Activated T-cell treated with anti-CD3 and anti-CD28 coated beads, Interleukin-2, amount 50 U/mL, for 48 hours (primary cell): Measurements from ENCODE around the gene MYMK.

Experiments used
- DNase-seq, 2 experiments: peaks; one replicate each; pipeline ENCODE4 v3.0.0-alpha.2; 2020

Gene MYMK

GRCh38 chr9:133533857-133534256 is 9.1 kb upstream of the MYMK start:
- no peak for DNase-seq

DNA sequence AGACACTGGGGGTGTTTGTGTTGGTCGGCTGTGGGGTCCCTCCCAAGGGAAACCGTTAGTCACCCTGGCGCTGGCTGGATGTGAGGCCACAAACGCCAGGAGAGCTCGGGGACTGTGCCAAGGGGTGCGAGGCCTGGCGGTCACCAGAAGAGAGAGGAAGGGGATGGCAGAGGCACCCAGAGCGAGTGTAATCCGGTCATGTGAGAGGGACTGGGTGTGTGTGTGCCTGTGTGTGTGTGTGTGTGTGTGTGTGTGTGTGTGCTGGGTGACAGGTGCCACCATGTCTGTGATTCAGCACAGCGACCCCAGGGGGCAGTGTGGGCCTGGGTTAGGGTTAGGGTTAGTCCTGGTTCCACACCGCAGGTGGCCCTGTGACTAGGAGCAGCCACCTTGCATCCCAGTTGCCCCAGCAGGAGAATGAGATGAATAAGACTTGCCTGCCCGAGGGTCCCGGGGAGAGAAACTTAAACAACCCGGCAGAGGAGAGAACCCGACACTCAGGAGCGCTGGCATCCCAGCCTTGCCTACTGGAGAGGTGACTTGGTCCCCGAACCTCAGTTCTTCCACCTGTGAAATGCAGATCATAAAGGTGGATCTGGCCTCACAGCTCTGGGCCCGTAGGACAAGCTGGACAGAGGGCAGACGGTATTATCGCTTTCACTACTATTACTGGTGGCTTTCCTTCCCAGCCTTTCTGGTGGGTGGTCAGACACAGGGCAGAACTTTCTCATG is 8.3 kb upstream of the MYMK start:
- peak; percentile 85 to 87 for DNase-seq

- DNase-seq, result no peak
These were observed 6.5 kb upstream of the MYMK start for GRCh38 chr9:133531293-133531692.

DNA sequence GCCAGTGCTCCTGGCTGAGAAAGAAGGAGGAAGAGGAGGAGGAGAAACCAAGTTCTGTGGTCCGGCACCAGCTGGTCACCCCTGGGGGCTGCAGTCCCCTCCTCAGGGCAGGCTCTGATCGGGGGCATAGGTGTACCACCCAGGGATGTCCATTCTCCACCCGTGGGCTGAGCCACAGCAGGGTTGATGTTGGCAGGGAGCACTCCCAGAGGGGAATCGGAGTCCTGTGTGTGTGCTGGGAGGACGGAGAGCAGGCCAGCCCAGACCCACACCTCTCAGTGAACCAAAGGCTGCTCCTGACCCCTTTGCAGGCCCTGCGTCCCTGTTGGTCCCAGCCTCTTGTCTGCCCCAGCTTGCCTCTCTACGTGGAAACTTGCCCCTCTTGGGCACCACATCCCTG is 5.1 kb upstream of the MYMK start:
- DNase-seq, result no peak

GRCh38 chr9:133529457-133529856 is 4.7 kb upstream of the MYMK start:
- no peak for DNase-seq

DNA sequence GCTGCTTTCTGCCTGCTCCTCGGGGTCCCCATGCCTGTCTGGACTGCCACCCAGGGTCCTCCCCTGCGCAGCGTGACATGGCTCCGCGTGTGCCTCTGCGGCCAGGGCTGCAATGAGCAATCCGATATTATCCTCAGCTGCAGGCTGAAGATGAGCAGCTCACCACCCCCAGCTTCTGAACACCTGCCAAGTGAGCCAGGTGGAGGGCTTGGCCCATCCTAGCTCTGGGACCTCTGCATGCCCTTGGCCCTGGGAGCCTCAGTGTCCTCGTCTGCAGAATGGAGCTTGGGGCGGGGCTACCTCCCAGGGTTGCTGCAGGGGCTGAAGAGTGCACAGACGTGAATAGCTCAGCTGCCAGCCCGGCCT is 4.1 kb upstream of the MYMK start:
- no peak for DNase-seq

- no peak for DNase-seq
These were observed 3.5 kb upstream of the MYMK start for GRCh38 chr9:133528001-133528875.

DNA sequence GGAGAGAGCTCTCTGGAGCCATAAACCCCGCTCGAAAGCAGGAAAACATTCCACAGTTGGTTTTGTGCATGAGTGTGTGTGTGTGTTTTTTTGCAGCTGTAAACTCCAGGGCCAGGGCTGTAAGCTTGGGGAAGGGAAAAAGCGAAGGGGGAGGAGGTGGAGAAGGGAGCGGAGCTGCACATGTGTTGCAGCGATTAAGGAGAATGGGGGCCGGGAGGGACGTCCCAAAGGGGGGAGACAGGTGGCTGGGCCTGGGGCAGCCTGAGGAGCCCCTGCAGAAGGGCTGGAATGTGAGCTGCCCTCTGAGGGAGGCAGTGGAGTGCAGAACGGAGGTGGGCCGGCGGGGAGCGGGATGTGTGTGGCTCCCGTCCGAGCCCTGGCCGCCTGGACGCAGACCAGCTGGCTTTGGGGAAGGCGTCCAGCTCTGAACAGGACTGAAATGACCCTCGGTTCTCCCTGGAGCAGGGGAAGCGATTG is 2.7 kb upstream of the MYMK start:
- no peak for DNase-seq

- DNase-seq, result no peak
These were observed 2.1 kb upstream of the MYMK start for GRCh38 chr9:133526721-133527321.

DNA sequence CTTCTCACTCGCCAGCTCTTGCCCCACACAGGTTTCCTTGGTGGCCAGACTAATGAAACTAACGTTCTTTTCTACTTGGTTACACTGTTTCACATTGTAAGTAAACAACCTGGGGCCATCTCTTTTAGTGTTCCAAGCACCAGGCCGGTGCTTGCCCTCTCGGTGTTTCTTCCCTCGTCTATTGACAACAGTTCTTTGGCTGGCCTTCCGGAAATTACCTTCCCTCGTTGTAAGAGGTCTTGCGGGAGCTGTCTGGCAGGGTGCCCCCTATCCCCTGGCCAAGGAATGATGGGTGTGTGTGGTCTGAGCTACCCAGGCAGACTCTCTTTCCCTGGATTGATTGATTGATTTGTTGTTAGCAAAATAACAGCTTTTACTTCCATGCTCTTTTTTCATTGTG is 918 bp upstream of the MYMK start:
- no peak for DNase-seq

- no peak for DNase-seq
These were observed 613 bp downstream of the MYMK start for GRCh38 chr9:133524146-133524545.

DNA sequence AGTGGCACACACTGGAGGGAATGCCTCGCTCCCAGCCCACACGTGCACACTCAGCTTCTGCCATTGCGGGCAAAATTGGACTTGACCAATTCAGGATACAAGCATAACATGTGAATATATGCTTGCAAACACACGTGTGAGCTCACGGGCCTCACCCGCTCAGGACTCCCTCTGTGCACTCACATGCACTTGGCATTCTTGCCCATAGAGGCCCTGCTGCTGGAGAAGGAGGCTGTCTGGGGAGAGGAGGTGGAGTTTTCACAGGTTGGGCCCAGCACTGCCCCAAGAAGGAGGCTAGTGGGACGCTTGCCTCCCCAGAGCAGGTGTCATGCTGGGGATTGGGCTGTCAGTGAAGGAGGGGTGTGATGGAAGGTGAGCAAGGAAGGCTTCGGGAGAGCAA is 1.7 kb downstream of the MYMK start:
- no peak for DNase-seq

GRCh38 chr9:133522073-133522910 is 2.5 kb downstream of the MYMK start:
- DNase-seq, result no peak

GRCh38 chr9:133521122-133522072 is 3.4 kb downstream of the MYMK start:
- DNase-seq, result no peak

DNA sequence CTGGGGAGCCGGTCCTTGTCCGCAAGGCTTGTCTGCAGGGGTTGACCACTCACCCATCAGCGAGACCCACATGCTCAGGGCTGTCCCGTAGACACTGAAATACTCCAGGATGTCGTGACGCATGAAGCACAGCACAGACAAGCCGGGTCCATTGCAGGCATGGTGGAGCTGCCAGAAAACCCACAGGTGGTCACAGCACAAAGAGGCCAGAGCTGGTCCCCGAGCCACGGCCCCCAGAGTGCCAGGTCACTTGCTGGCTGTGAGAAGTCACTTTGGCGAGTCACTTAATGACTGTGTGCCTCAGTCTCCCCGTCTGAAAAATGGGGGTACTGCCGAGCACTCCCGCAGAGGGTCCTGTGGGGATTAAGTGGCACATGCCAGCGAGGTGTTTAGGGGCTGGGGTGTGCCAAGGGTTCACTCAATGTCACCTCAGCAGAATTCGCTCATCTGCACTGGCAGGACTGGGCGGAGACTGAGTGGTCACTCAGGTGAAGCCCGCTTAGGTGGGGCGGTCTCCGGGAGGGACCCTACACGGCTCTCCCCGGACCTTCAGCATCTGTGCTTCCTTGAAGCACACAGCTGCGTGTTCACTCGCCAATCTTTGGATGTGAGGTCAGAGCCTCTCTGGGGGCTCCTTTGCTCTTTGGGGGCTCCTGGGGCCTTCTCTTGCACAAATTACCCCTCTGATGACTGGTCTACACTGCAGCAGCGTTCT is 4.5 kb downstream of the MYMK start:
- no peak for DNase-seq

- DNase-seq, result no peak
These were observed 5.1 kb downstream of the MYMK start for GRCh38 chr9:133519693-133520092.

DNA sequence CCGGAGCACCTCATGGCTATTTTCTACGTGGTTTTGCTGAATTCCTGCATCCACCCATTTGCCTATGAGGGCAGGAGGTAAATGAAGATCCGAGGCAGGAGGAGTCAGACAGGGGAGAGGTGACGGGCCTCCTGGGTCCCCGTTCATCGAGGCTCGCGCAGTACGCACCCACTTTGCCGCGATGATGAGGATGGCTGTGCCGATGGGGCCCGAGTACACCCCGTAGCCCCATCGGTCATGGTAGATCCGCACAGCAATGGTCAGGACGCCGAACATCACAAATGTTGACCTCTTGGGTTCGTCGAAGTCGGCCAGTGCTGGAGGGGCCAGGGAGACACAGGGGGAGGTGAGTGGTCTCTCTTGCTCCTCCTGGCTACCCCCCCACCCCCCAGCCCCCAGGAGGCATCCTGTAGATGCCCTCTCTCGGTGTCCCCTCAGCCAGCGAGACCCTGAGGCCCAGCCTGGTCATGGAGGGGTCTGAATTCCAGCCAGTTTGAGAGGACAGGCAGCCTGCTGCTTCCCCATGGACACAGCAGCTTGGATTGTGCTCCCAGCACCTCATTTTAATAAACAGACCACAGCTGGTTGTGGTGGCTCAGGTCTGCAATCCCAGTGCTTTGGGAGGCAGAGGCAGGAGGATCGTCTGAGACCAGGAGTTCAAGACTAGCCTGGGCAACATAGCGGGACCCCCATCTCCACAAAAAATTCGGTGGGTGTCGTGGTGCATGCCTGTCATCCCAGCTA is 5.9 kb downstream of the MYMK start:
- DNase-seq, result no peak

GRCh38 chr9:133518200-133518599 is 6.6 kb downstream of the MYMK start:
- DNase-seq, result no peak

- DNase-seq, result no peak
These were observed 7.0 kb downstream of the MYMK start for GRCh38 chr9:133517711-133518110.

DNA sequence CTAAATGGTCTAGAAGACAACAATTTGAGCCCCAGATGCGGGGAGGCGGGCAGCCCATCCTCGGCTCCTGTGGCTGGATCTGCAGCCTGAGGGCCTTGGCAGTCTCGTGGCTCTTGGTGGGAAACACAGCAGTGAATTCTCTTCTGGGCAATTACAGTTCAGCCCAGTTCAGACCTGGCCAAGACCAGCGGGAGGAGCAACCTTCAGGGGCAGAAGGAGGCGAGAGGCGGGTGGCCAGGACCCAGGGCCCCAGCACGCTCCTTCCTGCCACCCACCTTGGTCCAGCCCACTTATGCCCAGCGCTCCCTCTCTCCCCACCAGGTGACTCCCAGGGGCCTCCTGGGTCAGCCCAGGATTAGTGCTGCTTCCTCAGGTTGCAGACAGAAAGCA is 7.8 kb downstream of the MYMK start:
- DNase-seq, result no peak
